ENCODE data around the gene CITED4. TPM values are rescaled to one million over a fixed set of nuclear protein-coding genes. Genes with fewer than 3 reads are reported as not detected.

Gene CITED4
- total and polyA plus RNA-seq, 2 donors (not counting 3 experiments of a cell fraction or from before 2014, with no cell fraction given): 3.8 to 11.3 TPM

GRCh38 chr1:40849801-40850592, 12.2 kb downstream of the CITED4 start:
- Histone ChIP-seq H3K9me1 (replicated peaks; ENCODE audit: control insufficient read depth, extremely low read depth, insufficient read depth, low read length) (no peaks in the 10 kb centered on the region), H3K4me1 (ENCODE audit: control insufficient read depth, extremely low read depth, insufficient read depth, low read length) (peaks cover 3% of the 10 kb centered on the region), H3K79me2 (ENCODE audit: control insufficient read depth, insufficient read depth, low read length) (no peaks in the 10 kb centered on the region), H4K20me1 (replicated peaks; ENCODE audit: control insufficient read depth, extremely low read depth, insufficient read depth, low read length) (no peaks in the 10 kb centered on the region), H3K36me3 (ENCODE audit: control insufficient read depth in 2 of 2, extremely low read depth in 1 of 2, insufficient read depth in 2 of 2, low read length in 2 of 2) (no peaks in the 10 kb centered on the region), H3K4me3 (replicated peaks in 1 of 3; ENCODE audit: insufficient read depth in 1 of 3, low read depth in 1 of 3, low read length in 3 of 3) (no peak overlapping the region), H3K27ac (ENCODE audit: insufficient read depth, low read depth, low read length) (no peak overlapping the region), H3K27me3 (ENCODE audit: control insufficient read depth in 2 of 2, insufficient read depth in 2 of 2, low read length in 2 of 2) (peaks cover 14 to 17% of the 10 kb centered on the region in 2 experiments), H3K4me2 (ENCODE audit: insufficient read depth, low read length) (no peak overlapping the region), H3K9ac (replicated peaks; ENCODE audit: extremely low read depth, insufficient read depth, low read length) (no peak overlapping the region), H3K9me3 (replicated peaks; ENCODE audit: control insufficient read depth, insufficient read depth, low read length) (no peaks in the 10 kb centered on the region), H2AFZ (ENCODE audit: low read depth, low read length) (no peak overlapping the region)
- no TSS peak for BruUV-seq (replicated peaks)
- ChIA-PET CTCF (interaction anchor here (0.6 to 23.4 kb wide), 18 partner anchors 9 to 319 kb away, joined by 3 to 898 read pairs (median 4); partner anchors contain the start of genes CITED4 and ZNF684), POLR2A (no interaction called here)
- FAIRE-seq (peak; percentile 85), DNase-seq (ENCODE audit: low read depth, low spot score) (peak; percentile 60)
- dilution Hi-C loops (cut with MboI; ENCODE audit: extremely low pct_ligation_motif_present, low sequenced_read_pairs): no loop called here
- intact Hi-C loops (cut with micrococcal nuclease): loop anchor here (1.0 to 5.0 kb wide), 7 partner anchors 76 to 317 kb away; partner anchors contain the start of genes NFYC and RIMS3
- TF ChIP-seq CTCF (IDR thresholded peaks at IDR 0.05; ENCODE audit: extremely low read depth in 1 of 2, insufficient read depth in 1 of 2, low read depth in 1 of 2, low read length in 2 of 2): peak; percentile 80 to 86
- TF ChIP-seq FOS (IDR thresholded peaks at IDR 0.05; ENCODE audit: borderline replicate concordance, insufficient read depth, low read length): no peak
